SK-N-MC (cell line): ENCODE measurements around the gene ITGA4.

ENCODE experiments used
- FOXP2 ChIP-seq: optimal IDR thresholded peaks from 2 replicates; pipeline ENCODE3; 2011; ENCODE audit warnings: mild to moderate bottlenecking, moderate library complexity; ENCODE audit not compliant: insufficient read depth; ENCODE audit errors: extremely low read length, control extremely low read depth
- POLR2AphosphoS5 ChIP-seq: IDR thresholded peaks from 2 replicates; pipeline ENCODE4 v1.6.1; 2012; ENCODE audit warnings: mild to moderate bottlenecking, low read depth, low read length, borderline replicate concordance

- TF ChIP-seq POLR2AphosphoS5 (no peak), FOXP2 (no peak)
Observed at GRCh38 chr2:181520253-181520652, 63.1 kb downstream of the ITGA4 start.
